Stimulated activated CD4-positive, alpha-beta T cell treated with anti-CD3 and anti-CD28 coated beads, Interleukin-2, amount 100 ng/mL, for 24 hours (primary cell): Measurements from ENCODE around the gene PCSK2.

Experiments
- DNase-seq, 2 donors: peaks; one replicate each; pipeline ENCODE4 v3.0.0-alpha.2; 2020

Gene PCSK2

DNA sequence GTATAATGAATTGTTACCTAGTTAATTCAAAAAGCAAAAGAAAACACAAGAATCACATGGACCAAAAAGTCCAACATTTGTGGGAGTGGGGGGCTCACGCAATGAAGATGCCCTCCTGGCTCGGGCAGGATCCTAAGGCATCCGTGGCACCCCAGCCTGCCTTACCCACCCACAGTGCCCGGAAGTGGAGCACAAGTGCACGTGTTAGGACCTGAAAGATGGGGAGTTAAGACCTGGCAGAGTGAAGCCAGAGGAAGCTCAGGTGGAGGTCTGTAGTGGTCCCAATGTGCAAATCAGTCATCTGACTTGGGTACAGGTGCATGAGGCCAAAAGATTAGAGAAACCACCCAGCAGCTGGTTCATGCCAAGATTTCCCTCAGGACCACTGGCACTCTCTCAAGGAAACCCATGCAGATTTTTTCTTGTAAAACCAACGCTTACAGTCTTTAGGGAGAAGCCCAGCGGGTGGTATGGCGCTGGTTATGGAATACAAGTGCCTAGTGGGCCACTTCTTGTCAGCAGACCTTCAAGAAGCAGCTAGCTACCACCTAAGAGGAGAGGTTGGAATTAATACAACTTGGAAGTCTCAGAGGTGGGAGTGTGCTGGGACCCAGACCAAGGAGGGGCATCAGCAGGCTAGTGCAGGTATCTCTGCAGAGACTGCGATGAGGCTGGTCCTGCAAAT lies 262.2 kb downstream of the PCSK2 start:
- no peak for DNase-seq

- no peak for DNase-seq
Observed at GRCh38 chr20:17490501-17490900, 263.7 kb downstream of the PCSK2 start.

GRCh38 chr20:17491041-17491440 lies 264.2 kb downstream of the PCSK2 start:
- no peak for DNase-seq

GRCh38 chr20:17491488-17491887 lies 264.6 kb downstream of the PCSK2 start:
- no peak for DNase-seq

GRCh38 chr20:17493173-17493572 lies 266.3 kb downstream of the PCSK2 start:
- DNase-seq: no peak

GRCh38 chr20:17494201-17494600 lies 267.4 kb downstream of the PCSK2 start:
- no peak for DNase-seq

DNA sequence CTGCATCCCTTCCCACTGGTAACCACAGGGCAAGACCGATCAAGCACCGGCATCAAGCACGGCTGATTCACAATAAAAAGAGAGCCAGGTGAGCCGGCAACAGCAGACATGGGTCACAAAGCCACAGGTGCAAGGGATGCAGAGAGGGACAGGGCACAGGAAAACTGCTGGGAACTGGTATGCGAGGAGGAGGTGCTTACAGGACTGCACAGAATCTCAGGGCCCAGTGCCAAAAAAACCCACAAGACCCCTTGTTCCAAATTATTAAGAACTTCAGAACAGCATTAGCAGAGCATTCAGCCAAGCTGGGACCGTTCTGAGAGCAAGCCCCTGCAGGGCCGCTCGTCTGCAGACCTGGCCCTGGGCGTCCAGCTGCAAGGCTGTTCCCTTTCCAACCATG lies 269.0 kb downstream of the PCSK2 start:
- DNase-seq: peak in 1 of 2 donors; percentile 3

DNA sequence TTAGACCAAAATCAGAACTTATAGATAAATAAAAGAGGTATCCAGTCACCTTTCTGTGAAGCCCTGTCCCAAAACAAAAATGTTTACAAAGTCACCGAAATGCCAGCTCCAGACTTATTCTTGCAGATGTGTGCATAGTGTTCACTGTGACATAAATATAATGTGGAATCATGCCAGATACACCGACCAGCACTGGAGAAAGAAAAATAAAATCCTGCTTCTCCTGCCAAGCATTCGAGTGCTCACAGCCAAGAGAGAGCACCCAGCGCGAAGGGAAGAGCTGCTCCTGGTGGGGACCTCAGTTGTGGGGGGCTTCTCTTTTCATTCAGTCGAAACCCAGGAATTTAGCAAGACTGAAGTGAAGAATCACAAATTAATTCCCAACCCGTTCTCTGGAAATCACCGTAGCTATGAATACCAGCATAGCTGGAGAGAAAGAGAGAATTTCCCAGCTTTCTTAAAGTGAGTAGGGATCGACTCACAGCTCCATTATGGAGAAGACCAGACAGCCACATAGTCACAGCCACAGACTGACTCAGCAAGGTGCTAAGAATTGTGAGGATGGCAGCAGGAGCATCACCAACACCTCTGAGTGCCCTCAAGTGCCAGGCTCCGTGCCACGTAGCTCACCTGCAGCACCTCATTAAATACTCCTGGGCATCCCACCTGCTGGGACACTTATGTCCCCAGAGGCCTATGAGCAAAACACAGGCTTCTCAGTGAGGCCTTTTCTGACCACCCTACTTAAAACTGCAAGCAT lies 271.2 kb downstream of the PCSK2 start:
- DNase-seq: peak in 1 of 2 donors; percentile 8

DNA sequence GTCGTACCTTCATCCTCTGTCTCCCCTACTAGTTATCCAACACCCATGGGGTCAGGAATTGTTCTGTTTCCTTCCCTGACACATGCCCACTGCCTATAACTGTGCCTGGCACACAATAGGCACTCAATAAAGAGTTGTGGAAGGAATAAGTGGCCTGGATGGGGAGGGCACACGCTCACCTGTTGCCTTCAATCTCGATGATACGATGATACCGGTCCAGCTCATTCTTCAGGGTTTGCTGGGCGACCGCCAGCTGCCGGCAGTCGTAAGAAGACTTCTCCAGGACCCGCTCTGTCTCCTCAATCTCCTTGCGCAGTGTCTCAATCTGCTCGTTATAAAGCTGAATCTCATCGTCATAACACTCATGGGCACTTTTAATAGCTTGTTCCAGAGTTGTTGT lies 271.8 kb downstream of the PCSK2 start:
- no peak for DNase-seq

DNA sequence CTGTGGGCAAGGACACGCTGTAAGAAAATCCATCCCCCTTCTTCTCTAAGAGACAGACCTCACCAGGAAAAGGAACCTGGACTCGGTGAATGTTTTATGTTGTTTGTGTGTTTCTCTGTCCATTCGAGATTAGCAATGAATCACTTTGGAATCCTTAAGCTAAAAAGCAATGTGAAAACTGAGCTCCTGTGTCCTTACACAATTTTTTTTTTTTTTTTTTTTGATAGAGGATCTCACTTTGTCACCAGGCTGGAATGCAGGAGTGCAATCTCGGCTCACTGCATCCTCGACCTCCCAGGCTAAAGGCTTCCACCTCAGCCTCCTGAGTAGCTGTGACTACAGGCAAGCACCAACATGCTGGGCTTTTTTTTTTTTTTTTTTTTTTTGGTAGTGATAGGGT lies 272.2 kb downstream of the PCSK2 start:
- DNase-seq: peak in 1 of 2 donors; percentile 9

DNA sequence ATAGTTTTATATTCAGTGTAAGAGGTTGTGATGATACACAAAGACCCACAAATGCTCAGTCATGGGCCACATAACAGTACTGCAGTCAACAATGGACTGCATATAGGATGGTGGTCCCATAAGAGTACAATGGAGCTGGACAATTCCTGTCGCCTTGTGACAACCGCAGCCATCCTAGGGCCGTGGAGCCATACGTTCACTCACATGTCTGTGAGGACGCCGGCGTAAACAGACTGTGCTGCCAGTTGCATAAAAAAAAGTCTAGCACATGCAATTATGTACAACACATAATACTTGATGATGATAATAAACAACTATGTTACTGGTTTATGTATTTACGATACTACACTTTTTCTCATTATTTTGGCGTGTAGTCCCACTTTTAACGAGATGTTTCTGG lies 273.4 kb downstream of the PCSK2 start:
- DNase-seq: no peak

GRCh38 chr20:17500826-17501225 lies 274.0 kb downstream of the PCSK2 start:
- no peak for DNase-seq

DNA sequence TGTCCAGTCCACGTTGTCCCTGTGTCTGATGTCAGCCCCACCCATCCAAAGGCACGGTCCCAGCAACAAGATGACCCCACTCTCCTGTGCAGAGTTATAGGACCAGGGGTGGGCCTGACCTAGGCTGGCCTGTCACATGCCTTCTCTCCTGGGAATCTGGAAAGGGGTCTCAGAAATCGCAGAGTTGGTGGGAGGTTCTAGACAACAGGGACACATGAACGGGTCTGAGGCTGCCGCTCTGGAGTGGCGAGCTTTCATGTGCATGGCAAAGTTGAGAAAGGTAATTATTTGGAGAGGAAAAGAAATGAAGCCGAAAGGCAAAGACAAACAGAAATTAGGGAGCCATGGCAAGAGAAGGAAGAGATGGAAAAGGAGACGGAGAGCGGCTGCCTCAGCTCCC lies 274.9 kb downstream of the PCSK2 start:
- peak in 1 of 2 donors; percentile 7 for DNase-seq

DNA sequence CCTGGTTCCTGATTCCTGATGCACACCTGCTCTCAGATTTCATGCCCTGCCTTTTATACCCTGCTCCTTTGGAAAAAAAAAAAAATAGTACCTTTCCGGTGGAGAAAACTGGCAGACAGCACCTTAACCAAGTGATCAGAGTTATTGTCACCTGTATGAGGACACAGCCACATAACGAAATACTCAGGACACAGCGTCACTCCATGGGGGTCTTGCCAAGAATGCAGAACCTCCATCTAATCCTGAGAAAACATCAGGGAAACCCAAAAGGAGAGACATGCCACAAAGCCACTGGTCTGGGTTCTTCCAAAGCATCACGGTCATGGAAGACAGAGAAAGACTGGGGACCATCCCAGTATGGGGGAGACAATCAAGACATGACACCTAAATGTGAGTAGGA lies 275.3 kb downstream of the PCSK2 start:
- peak in 1 of 2 donors; percentile 8 for DNase-seq

- DNase-seq: no peak
Observed at GRCh38 chr20:17503301-17504065, 276.6 kb downstream of the PCSK2 start.

GRCh38 chr20:17504066-17504897 lies 277.4 kb downstream of the PCSK2 start:
- no peak for DNase-seq

DNA sequence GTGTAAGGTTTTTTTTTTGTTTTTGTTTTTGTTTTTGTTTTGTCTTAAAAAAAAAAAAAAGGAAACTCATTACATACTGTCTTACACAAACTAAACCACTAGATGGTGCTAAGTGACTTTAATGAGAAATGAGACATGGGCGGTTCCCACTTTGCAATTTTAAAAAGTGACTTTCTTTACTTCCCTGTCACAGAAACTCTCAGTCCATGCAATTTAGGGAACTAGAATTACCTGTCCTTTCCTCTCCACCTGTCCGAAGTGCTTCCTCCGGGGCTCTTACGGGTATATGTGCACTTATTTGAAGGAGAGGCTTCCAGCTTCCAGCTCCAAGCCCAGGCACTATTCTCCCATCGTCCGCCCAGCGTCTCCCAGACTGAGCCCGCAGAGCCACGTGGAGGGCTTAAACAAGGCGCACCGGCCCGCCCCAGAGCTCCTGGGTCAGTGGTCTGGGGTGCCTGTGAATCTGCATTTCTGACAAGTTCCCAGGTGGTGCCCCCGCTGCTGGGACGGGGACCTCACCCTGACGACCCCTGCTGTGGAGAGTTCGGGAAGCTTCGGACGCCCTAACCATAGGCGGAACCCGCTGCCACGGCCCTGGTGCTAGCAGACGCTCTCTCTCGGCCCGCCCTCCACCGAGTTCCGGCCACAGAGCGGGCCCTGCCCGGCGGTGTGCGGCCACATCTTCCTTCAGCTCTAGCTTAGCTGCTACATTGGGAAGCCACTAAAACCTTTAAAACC lies 278.2 kb downstream of the PCSK2 start:
- peak; percentile 40 to 47 for DNase-seq

DNA sequence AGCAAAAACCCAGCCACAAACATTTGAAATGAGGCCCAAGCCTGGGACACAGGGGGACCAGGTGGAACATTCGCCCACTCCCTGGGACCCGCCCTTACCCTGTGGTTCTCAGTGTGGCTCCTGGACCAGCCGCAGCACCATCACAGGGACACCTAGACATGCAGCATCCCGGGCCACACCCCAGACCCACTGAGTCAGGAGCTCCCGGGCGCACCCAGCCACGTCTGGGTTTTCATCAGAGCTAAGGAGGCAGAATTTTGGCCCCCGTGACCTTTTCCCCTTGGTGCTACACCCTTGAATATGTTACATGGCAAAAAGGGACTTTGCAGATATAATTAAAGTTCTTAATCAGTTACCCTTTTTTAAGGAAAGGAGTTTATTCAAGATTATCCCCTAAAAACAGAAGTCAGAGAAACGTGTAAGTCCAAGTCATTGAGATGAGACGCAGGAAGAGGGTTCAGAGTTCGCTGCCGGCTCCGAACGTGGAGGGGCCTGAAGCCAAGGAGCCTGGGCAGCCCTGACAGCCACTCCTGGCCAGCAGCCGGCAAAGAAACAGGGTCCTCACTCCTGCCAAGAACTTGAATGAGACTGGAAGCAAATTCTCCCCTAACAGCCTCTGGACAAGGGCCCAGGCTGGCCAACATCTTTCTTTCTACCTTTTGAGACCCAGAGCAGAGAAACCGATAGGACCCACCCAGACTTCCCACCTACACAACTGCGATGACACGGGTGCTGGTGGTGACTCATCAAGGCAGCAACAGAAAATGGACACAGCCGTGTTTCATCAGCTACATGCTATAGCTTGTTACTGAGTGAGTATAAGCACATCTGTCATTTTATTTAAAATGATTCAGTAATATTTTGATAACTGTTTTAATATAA lies 279.0 kb downstream of the PCSK2 start:
- DNase-seq: peak; percentile 61 to 63

- no peak for DNase-seq
Observed at GRCh38 chr20:17507032-17507431, 280.2 kb downstream of the PCSK2 start.

DNA sequence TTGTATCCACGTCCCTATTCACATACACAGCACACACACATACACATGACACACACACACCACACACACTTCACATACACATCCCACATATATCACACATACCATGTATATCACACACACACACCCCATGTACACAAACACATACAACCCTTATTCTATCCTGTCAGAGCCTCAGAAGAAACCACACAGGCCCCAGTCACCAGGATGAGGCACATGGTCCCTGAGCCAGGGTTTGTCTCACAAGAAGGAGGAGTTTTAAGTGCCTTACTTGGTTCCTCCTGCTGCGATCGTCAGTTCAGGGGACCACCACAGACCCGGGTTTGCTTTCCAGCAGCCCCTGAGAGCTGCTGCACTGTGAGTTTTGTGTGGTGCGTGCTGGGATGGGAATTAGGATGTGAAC lies 280.7 kb downstream of the PCSK2 start:
- no peak for DNase-seq

GRCh38 chr20:17508756-17509155 lies 281.9 kb downstream of the PCSK2 start:
- DNase-seq: no peak
